ENCODE results near the gene R3HDM2.

DNA sequence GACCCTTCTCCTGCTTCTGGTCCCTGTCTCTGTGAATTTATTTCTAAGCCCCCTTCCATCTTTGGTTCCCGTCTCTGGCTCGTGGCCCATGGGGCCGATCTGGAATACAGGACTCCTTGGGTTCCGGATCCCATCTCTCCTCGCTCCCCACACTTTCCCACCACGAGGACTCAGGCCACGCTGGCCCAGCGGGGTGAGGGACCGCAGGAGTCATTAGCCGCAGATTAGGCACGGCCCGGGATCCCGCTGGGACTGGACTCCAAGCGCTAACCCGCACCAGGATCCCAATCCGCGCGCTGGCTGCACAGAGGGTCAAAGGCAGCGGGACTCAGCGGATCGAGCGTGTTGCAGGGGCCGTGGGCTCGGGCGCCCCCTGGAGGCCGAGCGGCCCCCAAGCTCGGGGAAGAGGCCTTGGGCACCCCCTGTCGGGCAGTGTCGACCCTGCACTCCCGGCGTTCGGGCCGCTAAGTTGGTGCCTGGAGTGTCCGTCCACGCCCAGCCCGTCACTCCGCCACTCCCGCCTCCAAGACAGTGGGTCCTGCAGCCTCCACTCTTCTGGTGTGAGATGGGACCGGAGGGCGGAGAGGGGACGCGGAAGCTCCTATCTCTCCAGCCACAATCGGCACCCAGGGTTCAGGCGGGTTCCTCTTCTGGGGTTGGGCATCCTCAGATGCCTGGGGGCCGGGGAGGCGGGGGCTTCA is 191.8 kb downstream of the R3HDM2 start:
- TF ChIP-seq POLR2AphosphoS5 (IDR thresholded peaks at IDR 0.05) (peak in 2 of 3 donors; percentile 25 to 62), POLR2A (IDR thresholded peaks at IDR 0.05) (no peak)
- TF ChIP-seq, protein P1, sequence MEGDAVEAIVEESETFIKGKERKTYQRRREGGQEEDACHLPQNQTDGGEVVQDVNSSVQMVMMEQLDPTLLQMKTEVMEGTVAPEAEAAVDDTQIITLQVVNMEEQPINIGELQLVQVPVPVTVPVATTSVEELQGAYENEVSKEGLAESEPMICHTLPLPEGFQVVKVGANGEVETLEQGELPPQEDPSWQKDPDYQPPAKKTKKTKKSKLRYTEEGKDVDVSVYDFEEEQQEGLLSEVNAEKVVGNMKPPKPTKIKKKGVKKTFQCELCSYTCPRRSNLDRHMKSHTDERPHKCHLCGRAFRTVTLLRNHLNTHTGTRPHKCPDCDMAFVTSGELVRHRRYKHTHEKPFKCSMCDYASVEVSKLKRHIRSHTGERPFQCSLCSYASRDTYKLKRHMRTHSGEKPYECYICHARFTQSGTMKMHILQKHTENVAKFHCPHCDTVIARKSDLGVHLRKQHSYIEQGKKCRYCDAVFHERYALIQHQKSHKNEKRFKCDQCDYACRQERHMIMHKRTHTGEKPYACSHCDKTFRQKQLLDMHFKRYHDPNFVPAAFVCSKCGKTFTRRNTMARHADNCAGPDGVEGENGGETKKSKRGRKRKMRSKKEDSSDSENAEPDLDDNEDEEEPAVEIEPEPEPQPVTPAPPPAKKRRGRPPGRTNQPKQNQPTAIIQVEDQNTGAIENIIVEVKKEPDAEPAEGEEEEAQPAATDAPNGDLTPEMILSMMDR (IDR thresholded peaks at IDR 0.05): peak; percentile 100

All from transverse colon (tissue), 4 donors.